GM18526 (cell line): ENCODE results near the gene CTIF.

ENCODE experiments used
- POLR2A ChIP-seq: IDR thresholded peaks from 3 replicates; pipeline ENCODE4 v1.6.1; 2011; ENCODE audit not compliant: insufficient read length; ENCODE audit errors: extremely low read depth

The CTIF gene

GRCh38 chr18:48894799-48895346, 356.0 kb downstream of the CTIF start:
- TF ChIP-seq POLR2A, result no peak

DNA sequence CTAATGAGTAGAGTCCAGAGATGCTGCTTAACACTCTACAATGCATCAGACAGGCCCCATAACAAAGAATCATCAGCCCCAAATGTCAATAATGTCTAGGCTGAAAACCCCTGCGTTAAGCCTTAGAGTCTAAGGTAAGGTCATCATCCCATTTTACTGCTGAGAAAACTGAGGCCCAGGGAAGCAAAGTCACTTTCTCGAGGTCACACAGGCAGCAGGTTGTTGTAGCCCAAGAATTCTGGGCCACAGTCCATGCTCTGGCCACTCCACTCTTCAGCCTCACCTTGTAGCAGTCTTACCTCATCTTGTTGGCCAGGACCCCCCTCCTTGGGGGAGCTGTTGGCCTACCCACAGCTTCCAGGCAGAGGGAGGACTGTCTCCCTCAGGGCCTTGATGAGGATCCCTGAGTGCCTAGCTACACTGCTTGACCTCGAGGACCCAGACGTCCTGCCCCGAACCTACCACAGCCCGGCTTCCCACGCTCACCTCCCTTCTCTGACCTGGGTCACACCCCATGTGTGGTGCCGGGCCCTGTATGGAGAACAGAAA, 357.6 kb downstream of the CTIF start:
- TF ChIP-seq POLR2A, result no peak

GRCh38 chr18:48896875-48897511, 358.2 kb downstream of the CTIF start:
- no peak for TF ChIP-seq POLR2A

GRCh38 chr18:48897531-48897930, 358.7 kb downstream of the CTIF start:
- TF ChIP-seq POLR2A, result no peak

GRCh38 chr18:48898521-48898920, 359.7 kb downstream of the CTIF start:
- TF ChIP-seq POLR2A, result no peak

- no peak for TF ChIP-seq POLR2A
Observed at GRCh38 chr18:48899558-48900174, 360.8 kb downstream of the CTIF start.

DNA sequence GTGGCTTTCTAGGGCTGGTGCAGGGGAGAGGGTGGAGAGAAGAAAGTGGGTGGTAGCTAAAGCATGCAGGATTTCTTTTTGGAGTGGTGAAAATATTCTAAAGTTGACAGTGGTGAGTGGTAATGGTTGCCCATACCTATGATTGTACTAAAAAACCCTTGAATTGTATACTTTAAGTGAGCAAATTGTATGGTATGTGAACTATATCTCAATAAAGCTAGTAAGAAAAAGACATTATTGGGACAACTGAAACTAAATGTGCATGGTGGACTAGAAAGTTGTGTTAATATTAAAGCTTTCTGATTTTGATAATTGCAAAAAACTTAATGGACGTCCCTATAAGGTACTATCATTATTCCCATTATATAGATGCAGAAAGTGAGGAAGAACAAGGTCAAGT, 361.6 kb downstream of the CTIF start:
- TF ChIP-seq POLR2A, result no peak

- TF ChIP-seq POLR2A, result no peak
Observed at GRCh38 chr18:48901145-48902022, 362.6 kb downstream of the CTIF start.

- no peak for TF ChIP-seq POLR2A
Observed at GRCh38 chr18:48902023-48902855, 363.4 kb downstream of the CTIF start.

DNA sequence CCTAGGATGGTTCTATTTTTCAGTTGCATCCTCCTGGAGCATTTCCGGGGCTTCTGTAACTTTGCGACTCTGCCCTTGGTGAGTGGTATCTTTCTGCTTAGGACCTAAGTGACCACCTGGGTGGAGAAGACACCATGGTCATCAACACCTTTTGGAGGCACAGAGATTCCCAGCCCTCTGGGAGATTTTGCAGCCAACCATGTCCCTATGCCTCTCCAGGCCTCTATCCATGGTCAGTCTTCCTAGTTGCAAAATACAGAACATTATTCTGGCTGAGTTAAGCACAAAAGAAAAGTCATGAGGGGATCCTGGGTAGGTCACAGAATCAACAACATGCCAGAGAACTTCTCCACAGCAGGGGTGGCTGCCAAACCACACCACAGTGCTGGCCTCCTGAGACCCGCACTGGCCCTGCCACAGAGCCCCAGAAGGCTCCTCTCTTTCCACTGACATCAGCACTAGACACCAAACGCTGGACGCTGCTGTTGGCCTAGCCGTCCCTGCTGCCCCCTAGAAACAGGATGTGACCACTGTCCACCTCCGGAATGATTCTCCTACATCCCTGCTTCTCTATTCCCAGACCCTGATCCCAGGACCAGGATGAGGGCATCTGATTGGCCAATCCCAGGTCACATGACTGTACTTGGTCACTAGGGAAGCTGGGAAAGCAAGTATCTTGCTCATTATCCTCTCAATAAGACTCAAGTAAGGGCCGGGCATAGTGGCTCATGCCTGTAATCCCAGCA, 364.2 kb downstream of the CTIF start:
- TF ChIP-seq POLR2A, result no peak

DNA sequence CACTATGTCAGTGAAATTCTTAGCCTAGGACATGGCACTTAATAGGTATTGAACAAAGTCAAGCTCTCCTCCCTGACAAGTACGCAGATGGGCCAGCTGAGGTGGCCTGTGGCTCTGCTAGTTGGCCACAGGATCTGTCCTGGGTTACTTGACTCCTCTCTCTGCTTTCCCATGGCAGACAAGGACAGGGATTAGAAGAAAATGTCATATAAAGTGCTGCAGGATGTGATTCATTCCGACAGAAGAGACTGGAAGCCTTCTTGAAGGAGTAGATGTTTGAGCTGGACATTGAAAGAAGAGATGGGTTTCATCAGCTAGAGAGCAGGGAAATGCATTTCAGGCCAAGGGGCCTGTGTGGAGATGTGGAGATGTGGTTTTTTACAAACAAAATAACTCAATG, 365.3 kb downstream of the CTIF start:
- no peak for TF ChIP-seq POLR2A

DNA sequence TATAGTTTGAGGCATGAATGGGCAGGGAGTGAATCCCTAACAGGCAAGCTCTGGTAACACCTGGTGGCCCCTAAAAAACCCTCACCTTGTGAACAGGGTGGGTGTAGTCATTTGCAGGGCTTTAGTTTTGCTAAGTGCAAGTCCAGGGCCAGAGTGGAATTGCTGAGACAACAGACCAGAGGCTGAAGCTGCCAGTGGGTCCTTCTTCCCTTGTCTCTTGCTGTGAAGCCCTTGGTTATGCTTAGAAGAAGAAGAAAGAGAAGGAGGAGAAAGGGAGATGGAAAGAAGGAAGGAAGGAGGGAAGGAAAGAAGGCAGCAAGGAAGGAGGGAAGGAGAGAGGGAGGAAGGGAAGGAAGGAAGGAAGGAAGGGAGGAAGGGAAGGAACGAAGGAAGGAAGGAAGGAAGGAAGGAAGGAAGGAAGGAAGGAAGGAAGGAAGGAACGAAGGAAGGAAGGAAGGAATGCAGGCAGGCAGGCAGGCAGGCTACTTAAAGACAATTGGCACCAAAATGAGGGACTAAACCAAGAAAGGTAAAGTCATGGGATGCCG, 366.1 kb downstream of the CTIF start:
- TF ChIP-seq POLR2A, result no peak

DNA sequence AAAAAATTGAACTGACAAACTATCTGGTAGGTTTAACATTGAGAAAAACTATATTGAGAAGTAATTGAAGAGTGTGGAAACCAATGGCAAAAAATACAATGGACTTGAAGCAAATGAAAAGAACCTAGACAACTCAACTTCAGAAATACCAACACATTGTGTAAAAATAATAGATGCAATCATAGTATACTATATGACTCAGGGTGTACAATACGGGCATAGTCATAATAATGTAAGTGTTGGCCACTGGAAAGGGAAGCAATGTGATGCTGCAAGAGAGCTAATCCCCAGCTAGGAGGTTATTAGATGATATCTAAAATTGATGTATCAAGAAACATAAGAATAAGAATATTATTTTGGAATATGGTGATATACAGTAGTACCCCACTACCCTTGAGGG, 366.7 kb downstream of the CTIF start:
- TF ChIP-seq POLR2A, result no peak

- no peak for TF ChIP-seq POLR2A
Observed at GRCh38 chr18:48908916-48909315, 370.1 kb downstream of the CTIF start.
